Left ventricle myocardium inferior (tissue), 1 donor: ENCODE data around the gene TOP1. TPM values are rescaled to one million over a fixed set of nuclear protein-coding genes. Genes with fewer than 3 reads are reported as not detected.

Experiments used
- DNase-seq: peaks from one replicate; pipeline ENCODE4 v3.0.0-alpha.2; 2020
- H3K27ac ChIP-seq: fragments of 200-600 bp; replicated peaks from 2 replicates; pipeline ENCODE4 v1.8.0; 2021
- H3K27me3 ChIP-seq: fragments of 200-600 bp; 2 replicates; pipeline ENCODE4 v1.8.0; 2021; ENCODE audit warnings: low read depth
- H3K36me3 ChIP-seq: fragments of 200-600 bp; 2 replicates; pipeline ENCODE4 v1.8.0; 2021
- H3K4me1 ChIP-seq: fragments of 200-600 bp; 2 replicates; pipeline ENCODE4 v1.8.0; 2021
- H3K4me3 ChIP-seq: fragments of 200-600 bp; 2 replicates; pipeline ENCODE4 v1.8.0; 2021; ENCODE audit warnings: mild to moderate bottlenecking, moderate library complexity
- H3K9me3 ChIP-seq: fragments of 200-600 bp; replicated peaks from 2 replicates; pipeline ENCODE4 v1.8.0; 2021
- CTCF ChIP-seq: fragments of 200-600 bp; IDR thresholded peaks from 2 replicates; pipeline ENCODE4 v1.8.0; 2021; ENCODE audit warnings: antibody characterized with exemption, mild to moderate bottlenecking, borderline replicate concordance
- intact Hi-C: fragments of 100-400 bp; cut with micrococcal nuclease; formaldehyde crosslinking; loops from one replicate; pipeline ENCODE4 v1.11.0; 2022
- total RNA-seq: library from RNA; stranded (reverse); fragmentation: NEBNext Ultra II Directional; extraction: Animal tissue kit (Norgen Biotek cat#: 25700); gene quantifications from one replicate; pipeline ENCODE4 v1.2.1, GENCODE V29; 2021
- donor health status: DM: no; HTN: yes; CAD: no; lungs with severe emphysema.

The TOP1 gene
- total RNA-seq, 1 donor from 2014 or later, result 23.9 TPM

GRCh38 chr20:41167118-41167470 is 138.5 kb downstream of the TOP1 start:
- H3K36me3 ChIP-seq, result peaks cover 94% of the 10 kb centered on the region
- no peak overlapping the region for H3K27ac ChIP-seq
- intact Hi-C loops, result no loop called here
- no peak overlapping the region for H3K4me3 ChIP-seq
- H3K9me3 ChIP-seq, result no peaks in the 10 kb centered on the region
- peaks cover 10% of the 10 kb centered on the region for H3K4me1 ChIP-seq
- H3K27me3 ChIP-seq, result no peaks in the 10 kb centered on the region
- DNase-seq, result no peak
- TF ChIP-seq CTCF, result no peak

GRCh38 chr20:41167481-41168253 is 139.0 kb downstream of the TOP1 start:
- peaks cover 94% of the 10 kb centered on the region for H3K36me3 ChIP-seq
- peaks cover 15% of the 10 kb centered on the region for H3K4me1 ChIP-seq
- H3K27ac ChIP-seq, result peak overlapping the region; percentile 21
- DNase-seq, result no peak
- intact Hi-C loops, result no loop called here
- no peaks in the 10 kb centered on the region for H3K27me3 ChIP-seq
- no peak for TF ChIP-seq CTCF
- H3K4me3 ChIP-seq, result no peak overlapping the region
- no peaks in the 10 kb centered on the region for H3K9me3 ChIP-seq

GRCh38 chr20:41168281-41169161 is 139.9 kb downstream of the TOP1 start:
- H3K27ac ChIP-seq, result peak overlapping the region; percentile 21

GRCh38 chr20:41169162-41169690 is 140.6 kb downstream of the TOP1 start:
- Histone ChIP-seq H3K27ac (peak overlapping the region; percentile 21), H3K4me1 (peaks cover 30% of the 10 kb centered on the region), H3K27me3 (no peaks in the 10 kb centered on the region), H3K9me3 (no peaks in the 10 kb centered on the region), H3K36me3 (peaks cover 88% of the 10 kb centered on the region), H3K4me3 (no peak overlapping the region)
- TF ChIP-seq CTCF, result no peak
- no peak for DNase-seq
- intact Hi-C loops, result no loop called here

More at GRCh38 chr20:41168281-41169161, 139.9 kb downstream of the TOP1 start:
- intact Hi-C loops, result no loop called here
- Histone ChIP-seq H3K27me3 (no peaks in the 10 kb centered on the region), H3K9me3 (no peaks in the 10 kb centered on the region), H3K36me3 (peaks cover 88% of the 10 kb centered on the region), H3K4me3 (no peak overlapping the region), H3K4me1 (peaks cover 23% of the 10 kb centered on the region)
- no peak for TF ChIP-seq CTCF
- DNase-seq, result no peak

- Histone ChIP-seq H3K27ac (peak overlapping the region; percentile 89), H3K36me3 (peaks cover 88% of the 10 kb centered on the region), H3K4me3 (no peak overlapping the region), H3K4me1 (peaks cover 37% of the 10 kb centered on the region), H3K27me3 (no peaks in the 10 kb centered on the region), H3K9me3 (no peaks in the 10 kb centered on the region)
- intact Hi-C loops, result loop anchor here (5.0 kb wide), 1 partner anchor 167 kb away; no protein-coding TSS in a partner anchor
- no peak for DNase-seq
- TF ChIP-seq CTCF, result no peak
Observed at GRCh38 chr20:41169791-41170351, 141.2 kb downstream of the TOP1 start.
